Activated B cell treated with CpG ODN at 0.5 μM for 24 hours (primary cell): ENCODE results near the gene NAALADL2. TPM values are rescaled to one million over a fixed set of nuclear protein-coding genes. Genes with fewer than 3 reads are reported as not detected.

Experiments
- ATAC-seq: fragments of 200-7000 bp; cut with Tn5 transposase; one replicate; pipeline ENCODE4 v1.10.0; 2021; ENCODE audit warnings: low read depth, mild to moderate bottlenecking, moderate library complexity
- CTCF ChIA-PET: fragments of 350-600 bp; sonication (Branson Sonifier 250); formaldehyde crosslinking; loops from one replicate; lab custom pipeline; 2021; ENCODE audit warnings: antibody characterized with exemption; lab: Charles Lee
- POLR2A ChIA-PET: fragments of 350-600 bp; sonication (Branson Sonifier 250); formaldehyde crosslinking; loops from one replicate; lab custom pipeline; 2021; ENCODE audit warnings: antibody characterized with exemption; lab: Charles Lee
- DNase-seq: peaks from one replicate; pipeline ENCODE4 v3.0.0; 2022
- H3K27ac Mint-ChIP-seq: one replicate; pipeline ENCODE4 v1.8.0; 2020; ENCODE audit warnings: mixed read lengths
- H3K27me3 Mint-ChIP-seq: one replicate; pipeline ENCODE4 v1.8.0; 2021; ENCODE audit warnings: mixed read lengths
- H3K36me3 Mint-ChIP-seq: one replicate; pipeline ENCODE4 v1.8.0; 2021; ENCODE audit warnings: low read depth, mixed read lengths
- H3K4me1 Mint-ChIP-seq: one replicate; pipeline ENCODE4 v1.8.0; 2021; ENCODE audit warnings: mixed read lengths
- H3K4me3 Mint-ChIP-seq: one replicate; pipeline ENCODE4 v1.8.0; 2020; ENCODE audit warnings: mild to moderate bottlenecking, mixed read lengths
- H3K9me3 Mint-ChIP-seq: one replicate; pipeline ENCODE4 v1.8.0; 2020; ENCODE audit warnings: mixed read lengths
- CTCF ChIP-seq: fragments of 200-600 bp; IDR thresholded peaks from one replicate; pipeline ENCODE4 v1.8.0; 2022; ENCODE audit warnings: antibody characterized with exemption, mild to moderate bottlenecking
- intact Hi-C: fragments of 100-400 bp; cut with micrococcal nuclease; formaldehyde crosslinking; loops from one replicate; pipeline ENCODE4 v1.15.1; 2024
- total RNA-seq: library from RNA; stranded (reverse); gene quantifications from 2 replicates; pipeline ENCODE4 v1.2.3, GENCODE V29; 2022

The NAALADL2 gene
- total RNA-seq, 1 donor from 2014 or later: not detected

GRCh38 chr3:175311946-175312345, 452.8 kb downstream of the NAALADL2 start:
- Mint-ChIP-seq H3K27me3 (no peaks in the 10 kb centered on the region), H3K4me1 (no peaks in the 10 kb centered on the region), H3K4me3 (no peak overlapping the region), H3K9me3 (no peaks in the 10 kb centered on the region), H3K27ac (no peak overlapping the region), H3K36me3 (no peaks in the 10 kb centered on the region)
- no peak for DNase-seq
- no peak for ATAC-seq
- ChIA-PET POLR2A (no interaction called here), CTCF (no interaction called here)
- no peak for TF ChIP-seq CTCF
- intact Hi-C loops: no loop called here

GRCh38 chr3:175312791-175313190, 453.7 kb downstream of the NAALADL2 start:
- H3K4me1 Mint-ChIP-seq: no peaks in the 10 kb centered on the region
- no peaks in the 10 kb centered on the region for H3K27me3 Mint-ChIP-seq
- intact Hi-C loops: no loop called here
- DNase-seq: no peak
- H3K9me3 Mint-ChIP-seq: no peaks in the 10 kb centered on the region
- H3K36me3 Mint-ChIP-seq: no peaks in the 10 kb centered on the region
- no peak overlapping the region for H3K4me3 Mint-ChIP-seq
- ChIA-PET POLR2A (no interaction called here), CTCF (no interaction called here)
- no peak overlapping the region for H3K27ac Mint-ChIP-seq
- no peak for ATAC-seq
- TF ChIP-seq CTCF: no peak

DNA sequence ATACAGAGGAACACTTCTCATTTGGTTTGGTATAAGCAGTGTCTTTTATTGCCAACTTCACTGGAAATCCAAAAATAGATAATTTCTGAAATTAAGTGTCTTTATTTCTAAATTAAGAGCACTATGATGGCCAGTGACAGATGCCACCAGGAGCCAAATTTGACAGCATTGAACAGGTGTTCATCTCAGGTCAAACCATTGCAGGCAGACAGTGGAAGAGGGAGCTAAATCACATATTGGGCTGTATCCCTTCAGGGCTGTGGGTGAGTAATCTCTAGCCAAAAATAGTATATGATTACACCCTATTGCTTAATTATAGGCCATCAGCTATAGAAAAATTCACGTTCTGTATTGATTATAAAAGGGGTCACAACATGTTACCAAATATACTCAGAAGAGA, 457.7 kb downstream of the NAALADL2 start:
- Mint-ChIP-seq H3K4me3 (no peak overlapping the region), H3K27me3 (no peaks in the 10 kb centered on the region), H3K9me3 (no peaks in the 10 kb centered on the region), H3K36me3 (no peaks in the 10 kb centered on the region), H3K27ac (no peak overlapping the region), H3K4me1 (no peaks in the 10 kb centered on the region)
- POLR2A ChIA-PET: no interaction called here
- ATAC-seq: no peak
- no peak for DNase-seq
- intact Hi-C loops: no loop called here
- CTCF ChIA-PET: no interaction called here
- TF ChIP-seq CTCF: no peak

- Mint-ChIP-seq H3K9me3 (peaks cover 1% of the 10 kb centered on the region), H3K27ac (no peak overlapping the region), H3K4me1 (no peaks in the 10 kb centered on the region), H3K36me3 (no peaks in the 10 kb centered on the region), H3K27me3 (no peaks in the 10 kb centered on the region), H3K4me3 (no peak overlapping the region)
- ATAC-seq: no peak
- DNase-seq: no peak
- ChIA-PET POLR2A (no interaction called here), CTCF (no interaction called here)
- TF ChIP-seq CTCF: no peak
- intact Hi-C loops: no loop called here
These were observed 466.3 kb downstream of the NAALADL2 start for GRCh38 chr3:175325440-175325839.

- no peak overlapping the region for H3K27ac Mint-ChIP-seq
- no peaks in the 10 kb centered on the region for H3K4me1 Mint-ChIP-seq
- H3K9me3 Mint-ChIP-seq: peaks cover 1% of the 10 kb centered on the region
- CTCF ChIA-PET: no interaction called here
- no peak overlapping the region for H3K4me3 Mint-ChIP-seq
- no peak for ATAC-seq
- POLR2A ChIA-PET: no interaction called here
- no peak for DNase-seq
- no peaks in the 10 kb centered on the region for H3K36me3 Mint-ChIP-seq
- no peaks in the 10 kb centered on the region for H3K27me3 Mint-ChIP-seq
- TF ChIP-seq CTCF: no peak
- intact Hi-C loops: no loop called here
These were observed 466.9 kb downstream of the NAALADL2 start for GRCh38 chr3:175326041-175326440.
